Non-pigmented ciliary epithelial cell (primary cell): Measurements from ENCODE around the gene NXN.
"Not testable (repeated sequence)": the region's sequence is repeated elsewhere in the genome, so short reads cannot be mapped to it uniquely, and the experiment has no call there.

Source experiments
- DNase-seq: peaks from one replicate; pipeline ENCODE4 v3.0.0-alpha.2; 2010; ENCODE audit warnings: low read depth

The NXN gene

DNA sequence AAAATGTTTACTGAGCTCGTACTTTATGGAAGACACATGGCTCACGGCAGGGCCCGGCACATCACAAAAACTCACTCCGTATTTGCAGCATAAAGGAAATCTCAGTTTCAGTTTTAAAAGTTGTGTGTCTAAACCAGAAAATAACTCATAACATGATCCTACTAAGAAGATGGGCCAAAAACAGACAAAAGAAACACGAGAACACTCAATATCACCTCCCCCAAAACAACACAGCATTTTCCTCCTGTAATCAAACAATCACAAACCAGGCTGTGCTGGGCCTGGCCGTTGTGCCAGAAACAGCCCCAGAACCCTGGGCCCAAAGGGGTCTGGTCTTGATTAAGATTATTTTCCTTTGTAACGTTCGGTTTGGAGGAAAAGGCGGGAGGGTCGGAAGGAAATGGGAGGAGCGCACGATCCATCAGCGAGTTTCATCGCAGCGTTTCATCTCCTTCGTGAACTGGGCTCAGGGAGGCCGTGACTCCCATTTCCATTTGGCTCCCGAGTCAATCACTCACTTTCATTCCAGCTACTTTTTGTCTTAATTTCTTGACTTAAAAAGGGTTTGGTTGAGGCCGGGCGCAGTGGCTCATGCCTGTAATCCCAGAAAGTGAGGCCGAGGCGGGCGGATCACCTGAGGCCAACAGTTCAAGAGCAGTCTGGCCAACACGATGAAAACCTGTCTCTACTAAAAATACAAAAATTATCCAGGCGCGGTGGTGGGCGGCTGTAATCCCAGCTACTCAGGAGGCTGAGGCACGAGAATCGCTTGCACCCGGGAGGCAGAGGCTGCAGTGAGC, 61.4 kb downstream of the NXN start:
- DNase-seq = no peak

DNA sequence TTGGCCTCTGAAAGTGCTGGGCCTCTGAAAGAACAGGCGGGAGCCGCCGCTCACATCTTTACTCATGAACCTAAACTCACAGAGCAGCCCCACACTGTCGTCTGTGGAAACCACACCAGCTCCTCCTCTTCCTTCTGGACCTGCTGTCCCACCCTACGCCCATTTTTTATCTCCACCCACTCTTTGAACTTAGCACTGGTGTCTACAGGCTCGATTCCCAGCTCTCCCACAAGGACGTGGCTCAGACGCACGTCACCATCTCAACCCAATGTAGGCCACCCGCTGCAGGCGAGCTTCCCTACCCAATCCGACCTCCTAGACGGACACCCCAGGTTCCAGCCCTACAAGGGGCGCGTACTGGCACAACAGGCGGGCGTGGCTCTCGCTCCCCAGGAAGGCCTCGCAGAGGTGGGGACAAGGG, 62.2 kb downstream of the NXN start:
- no peak for DNase-seq

DNA sequence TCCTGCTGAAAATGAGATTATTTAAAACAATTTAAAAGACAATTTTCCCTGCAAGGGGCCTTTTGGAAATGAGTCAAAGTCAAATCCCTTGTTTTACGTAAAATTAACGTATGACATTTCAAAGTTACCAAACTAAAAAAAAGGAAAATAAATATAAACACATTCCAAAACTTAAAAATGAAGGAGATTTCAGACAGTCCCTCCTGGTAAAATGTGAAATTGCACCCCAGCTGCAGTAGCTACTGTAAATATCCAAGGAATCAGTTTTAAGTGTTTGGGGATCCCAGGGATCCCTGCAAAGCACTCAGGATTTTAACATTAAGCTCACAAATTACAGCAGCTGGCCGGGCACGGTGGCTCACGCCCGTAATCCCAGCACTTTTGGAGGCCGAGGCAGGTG, 63.3 kb downstream of the NXN start:
- no peak for DNase-seq

DNA sequence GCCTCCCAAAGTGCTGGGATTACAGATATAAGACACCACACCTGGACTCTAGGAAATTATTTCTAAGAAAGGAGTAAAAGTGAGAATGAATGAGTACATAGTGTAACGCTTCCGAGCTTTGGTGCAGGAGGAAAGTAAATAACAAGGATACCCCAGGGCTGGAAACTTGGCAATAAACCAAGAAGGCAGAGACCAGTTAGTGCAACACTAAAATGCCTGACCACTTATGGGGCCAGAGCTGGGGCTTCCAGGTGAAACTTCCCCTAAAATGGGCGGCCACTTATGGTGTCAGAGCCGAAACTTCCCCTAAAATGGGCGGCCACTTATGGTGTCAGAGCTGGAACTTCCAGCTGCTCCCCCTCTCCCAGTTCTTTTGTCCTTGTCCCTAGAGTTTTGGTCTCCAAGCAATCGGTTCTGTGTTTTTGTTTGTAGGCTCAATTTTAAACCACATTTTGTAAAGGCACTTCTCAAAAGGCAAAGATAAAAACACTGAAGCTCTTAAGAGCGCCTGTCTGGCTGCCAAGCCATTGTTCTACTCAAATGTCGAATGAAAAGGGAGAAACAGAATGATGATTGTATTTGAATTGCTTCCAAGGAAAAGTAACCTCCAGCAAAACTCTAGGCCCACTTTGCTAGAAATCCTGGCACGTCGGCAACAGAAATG, 63.9 kb downstream of the NXN start:
- DNase-seq = no peak

DNA sequence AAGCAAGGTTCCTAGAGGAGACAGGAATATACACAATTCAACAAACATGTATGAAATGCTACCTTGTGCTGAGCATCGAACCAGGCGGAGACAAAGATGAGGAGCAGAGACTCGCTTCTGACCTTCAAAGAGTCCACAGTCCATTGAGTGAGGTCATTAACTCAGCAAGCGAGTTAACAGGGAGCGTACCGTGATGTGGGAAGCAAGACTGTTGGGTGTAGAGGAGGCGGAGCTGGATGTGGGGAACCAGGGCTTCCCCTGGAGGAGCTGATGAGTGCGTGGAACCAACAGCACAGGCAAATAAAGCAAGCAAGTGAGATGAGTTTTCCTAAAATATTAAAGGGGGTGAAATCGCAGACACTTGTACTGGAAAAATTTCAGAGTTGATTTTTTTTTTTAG, 65.0 kb downstream of the NXN start:
- no peak for DNase-seq

DNA sequence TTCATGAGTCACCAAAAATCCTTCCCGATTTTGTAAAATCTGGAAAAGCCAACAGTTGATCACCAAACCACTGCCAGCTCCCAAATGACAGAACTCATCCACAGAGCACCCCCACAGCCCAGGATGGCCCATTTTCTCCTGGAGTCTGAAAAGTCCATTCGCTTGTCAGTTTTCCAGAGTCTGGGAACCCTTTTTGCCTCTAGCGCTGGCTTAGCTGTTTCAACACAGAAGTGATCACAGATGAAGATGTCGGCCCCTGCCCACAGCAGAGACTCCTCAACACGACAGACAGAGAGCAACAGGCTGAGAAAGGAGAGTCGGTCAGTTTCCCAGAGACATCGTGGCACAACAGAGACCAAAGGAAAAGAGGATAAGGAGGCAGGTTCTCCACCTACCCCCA, 66.4 kb downstream of the NXN start:
- no peak for DNase-seq

DNA sequence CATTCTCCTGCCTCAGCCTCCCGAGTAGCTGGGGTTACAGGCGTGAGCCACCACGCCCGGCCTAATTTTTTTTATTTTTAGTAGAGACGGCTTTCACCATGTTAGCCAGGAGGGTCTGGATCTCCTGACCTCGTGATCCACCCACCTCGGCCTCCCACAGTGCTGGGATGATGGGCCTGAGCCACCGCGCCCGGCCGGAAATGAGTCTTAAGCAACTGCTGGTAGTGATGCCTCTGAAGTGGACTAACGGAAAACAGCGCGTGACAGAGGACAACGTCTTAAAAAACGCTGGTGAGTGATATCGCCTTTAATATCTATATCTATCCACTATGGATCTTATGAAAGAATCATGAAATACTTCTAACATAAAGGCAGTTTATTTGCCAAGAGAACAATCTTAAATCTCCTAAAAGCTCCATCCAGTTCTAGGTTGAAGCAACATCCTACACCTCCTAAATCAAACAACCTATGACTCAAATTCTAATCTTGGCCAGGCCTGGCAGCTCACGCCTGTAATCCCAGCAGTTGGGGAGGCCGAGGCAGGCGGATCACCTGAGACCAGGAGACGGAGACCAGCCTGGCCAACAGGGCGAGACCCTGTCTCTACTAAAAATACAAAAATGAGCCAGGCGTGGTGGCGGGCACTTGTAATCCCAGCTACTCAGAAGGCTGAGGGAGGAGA, 69.8 kb downstream of the NXN start:
- no peak for DNase-seq

DNA sequence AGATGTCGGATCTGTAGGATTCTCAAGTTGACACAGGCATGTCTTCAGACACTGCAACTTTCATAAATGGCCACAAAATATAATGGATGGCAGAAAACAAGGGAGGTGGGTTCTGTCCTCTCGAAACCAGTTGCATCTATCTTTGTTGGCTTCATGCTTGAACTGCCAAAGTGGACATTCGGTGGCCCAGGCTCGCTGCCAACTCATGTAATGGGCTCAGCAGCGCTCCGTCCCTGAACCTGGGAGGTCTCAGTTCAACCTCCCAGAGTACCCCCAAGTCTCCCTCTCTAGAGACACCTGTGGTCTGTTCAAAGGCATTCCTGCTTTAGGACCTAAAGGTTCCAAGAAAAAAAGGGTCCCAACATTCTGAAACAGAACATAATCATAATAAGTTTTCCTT, 71.9 kb downstream of the NXN start:
- no peak for DNase-seq

DNA sequence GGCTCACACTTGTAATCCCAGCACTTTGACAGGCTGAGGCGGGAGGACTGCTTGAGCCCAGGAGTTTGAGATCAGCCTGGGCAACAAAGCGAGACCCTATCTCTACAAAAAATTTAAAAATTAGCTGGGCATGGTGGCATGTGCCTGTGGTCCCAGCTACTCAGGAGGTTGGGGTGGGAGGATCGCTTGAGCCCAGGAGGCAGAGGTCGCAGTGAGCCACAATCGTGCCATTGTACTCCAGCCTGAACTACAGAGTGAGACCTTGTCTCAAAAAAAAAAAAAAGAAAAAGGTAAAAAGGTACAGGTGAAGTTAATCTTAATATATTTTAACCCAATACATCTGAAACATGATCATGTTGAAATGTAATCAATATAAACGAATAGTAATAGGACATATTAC, 73.9 kb downstream of the NXN start:
- not testable (repeated sequence) for DNase-seq

DNA sequence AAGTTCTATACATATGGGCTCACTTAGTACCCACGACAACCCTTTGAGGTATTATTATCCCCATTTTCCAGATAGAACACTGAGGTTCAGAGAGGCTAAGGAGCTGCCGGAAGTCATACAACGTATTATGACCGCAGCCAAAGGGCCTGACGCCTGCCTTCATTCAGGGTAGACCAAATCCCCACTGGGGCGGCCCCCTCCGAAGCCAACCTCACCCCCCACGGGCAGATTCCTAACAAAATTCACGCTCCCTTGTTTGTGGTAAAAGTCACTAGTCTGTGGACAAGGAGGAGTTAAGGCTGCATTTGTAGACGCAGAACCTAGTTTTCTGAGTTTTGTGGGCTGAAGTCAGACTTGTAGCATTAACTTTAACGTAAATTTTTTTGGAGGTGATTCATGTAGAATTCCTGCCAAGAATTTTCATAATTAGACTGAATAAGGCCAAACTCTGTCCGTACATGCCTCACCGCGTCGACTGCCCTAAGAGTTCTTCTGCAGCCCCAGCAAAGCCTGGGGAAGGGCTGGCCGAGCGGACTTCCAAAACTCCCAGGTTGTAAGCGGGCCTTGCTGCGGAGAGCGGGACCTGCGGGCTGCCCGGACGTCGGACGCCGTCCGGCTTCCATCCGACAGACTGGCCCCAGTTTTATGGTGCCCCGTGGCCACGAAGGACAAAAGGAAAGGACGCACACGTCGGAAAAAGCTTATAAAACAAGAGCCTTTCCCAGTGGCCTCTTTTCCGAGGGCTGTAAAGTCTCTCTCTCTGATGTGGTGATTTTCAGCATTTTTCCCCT, 75.7 kb downstream of the NXN start:
- peak; percentile 67 for DNase-seq

DNA sequence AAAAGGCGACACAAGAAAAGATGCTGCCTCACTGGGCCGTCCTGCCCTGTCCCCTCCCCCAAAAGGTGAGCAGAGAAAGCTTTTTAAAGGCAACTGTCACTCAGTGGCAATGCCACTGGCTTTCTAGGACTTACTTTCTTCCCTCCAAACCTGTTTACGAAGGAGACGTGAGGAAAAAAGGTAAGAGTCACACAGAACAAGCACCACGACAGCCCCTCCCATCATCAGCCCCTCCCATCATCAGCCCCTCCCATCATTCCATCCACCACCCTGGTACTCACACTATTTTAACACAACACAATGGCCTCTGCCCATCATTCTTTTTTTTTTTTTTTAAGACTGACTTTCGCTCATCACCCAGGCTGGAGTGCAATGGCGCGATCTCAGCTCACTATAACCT, 77.1 kb downstream of the NXN start:
- no peak for DNase-seq

DNA sequence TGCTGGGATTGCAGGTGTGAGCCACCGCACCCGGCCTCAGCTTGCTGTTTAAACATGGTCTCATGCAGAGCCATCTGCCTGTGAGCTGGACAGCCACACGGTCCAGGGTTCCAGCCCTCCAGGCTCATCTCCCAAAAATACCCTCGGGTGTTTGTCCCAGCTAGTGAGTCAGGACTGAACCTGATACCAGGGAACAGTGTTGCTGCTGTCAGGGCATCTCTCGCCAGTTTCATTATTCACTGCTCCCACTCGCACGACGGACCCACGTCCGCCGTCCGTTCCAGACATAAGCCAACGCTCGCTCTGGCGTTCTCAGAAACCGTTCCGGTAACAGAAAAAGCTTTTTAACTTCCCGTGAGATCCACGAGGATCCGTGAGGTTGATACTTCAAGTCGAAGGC, 77.6 kb downstream of the NXN start:
- DNase-seq = no peak

DNA sequence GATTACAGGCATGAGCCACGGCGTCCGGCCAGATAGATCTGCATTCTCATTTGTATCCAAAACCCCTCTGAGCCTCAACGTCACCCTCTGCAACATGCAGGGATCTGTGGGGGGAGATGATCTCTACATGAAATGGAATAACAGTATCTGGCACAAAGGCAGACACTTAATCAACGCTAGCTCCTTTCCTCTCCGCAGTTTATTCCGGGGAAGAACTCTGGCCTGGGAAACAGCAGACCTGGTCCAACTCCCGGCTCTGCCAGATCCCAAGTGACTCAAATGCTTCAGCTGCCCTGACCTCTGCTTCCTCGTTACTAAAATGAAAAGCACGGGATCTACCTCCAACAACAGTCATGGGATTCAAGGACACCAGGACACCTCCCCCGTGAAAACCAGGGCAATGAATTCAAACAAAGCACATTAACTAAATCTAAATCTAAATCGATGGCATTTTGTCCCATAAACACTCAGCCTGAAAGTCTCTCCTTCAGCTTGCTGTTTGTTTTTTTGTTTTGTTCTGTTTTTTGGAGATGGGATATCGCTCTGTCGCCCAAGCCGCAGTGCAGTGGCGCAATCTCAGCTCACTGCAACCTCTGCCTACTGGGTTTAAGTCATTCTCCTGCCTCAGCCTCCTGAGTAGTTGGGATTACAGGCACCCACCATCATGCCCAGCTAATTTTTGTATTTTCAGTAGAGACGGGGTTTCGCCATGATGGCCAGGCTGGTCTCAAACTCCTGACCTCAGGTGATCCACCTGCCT, 78.2 kb downstream of the NXN start:
- no peak for DNase-seq

DNA sequence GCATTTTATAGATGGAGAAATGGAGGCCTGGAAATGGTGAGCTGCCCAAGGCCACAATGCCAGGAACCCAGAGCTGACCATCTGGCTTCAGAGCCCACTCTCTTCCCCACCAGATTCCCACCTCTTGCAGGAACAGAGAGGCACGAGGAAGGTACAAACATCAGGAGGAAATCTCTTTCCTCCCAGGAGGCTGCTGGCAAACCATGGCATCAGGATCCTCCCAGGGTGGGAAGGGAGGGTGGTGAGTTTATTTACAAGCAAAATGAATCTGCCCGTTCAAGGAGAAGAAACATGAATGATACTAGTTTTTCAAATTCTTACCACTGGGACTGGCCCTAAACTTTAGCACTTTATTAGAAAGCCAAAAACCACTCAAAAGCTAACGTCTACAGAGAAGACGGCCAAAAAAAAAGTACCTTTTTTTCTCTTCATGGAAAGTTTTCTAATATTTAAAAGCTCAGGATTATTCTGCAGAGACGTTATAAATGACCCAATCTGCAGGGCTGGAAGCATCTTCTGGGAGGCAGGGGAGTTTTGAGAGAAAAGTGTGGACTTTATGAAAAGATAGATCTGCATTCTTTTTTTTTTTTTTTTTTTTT, 79.1 kb downstream of the NXN start:
- no peak for DNase-seq

DNA sequence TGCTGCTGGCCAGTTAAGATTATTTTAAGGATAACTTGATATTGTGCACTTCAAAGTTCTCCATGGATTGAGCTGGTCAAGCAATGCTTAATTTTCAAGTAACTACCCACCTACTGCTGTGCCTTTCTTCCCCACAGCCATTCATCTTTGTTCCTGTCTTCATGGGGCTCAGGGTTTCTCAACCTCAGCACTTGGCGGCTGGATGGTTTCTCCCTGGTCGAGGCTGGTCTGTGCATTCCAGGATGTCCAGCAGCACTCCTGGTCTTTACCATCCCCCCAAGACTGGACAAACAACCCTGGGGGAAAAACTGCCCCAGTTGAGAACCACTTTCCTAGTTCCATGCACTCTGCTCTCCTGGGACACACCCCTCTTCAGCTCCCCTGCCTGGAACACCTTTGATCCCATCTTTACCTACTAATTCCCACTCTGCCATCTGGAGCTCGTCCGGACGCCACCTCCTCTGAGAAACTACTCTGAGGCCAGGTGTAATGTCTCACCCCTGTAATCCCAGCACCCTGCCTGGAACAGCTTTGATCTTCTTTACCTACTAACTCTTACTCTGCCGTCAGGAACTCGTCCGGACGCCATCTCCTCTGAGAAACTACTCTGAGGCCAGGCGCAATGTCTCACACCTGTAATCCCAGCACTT, 81.5 kb downstream of the NXN start:
- DNase-seq = no peak

DNA sequence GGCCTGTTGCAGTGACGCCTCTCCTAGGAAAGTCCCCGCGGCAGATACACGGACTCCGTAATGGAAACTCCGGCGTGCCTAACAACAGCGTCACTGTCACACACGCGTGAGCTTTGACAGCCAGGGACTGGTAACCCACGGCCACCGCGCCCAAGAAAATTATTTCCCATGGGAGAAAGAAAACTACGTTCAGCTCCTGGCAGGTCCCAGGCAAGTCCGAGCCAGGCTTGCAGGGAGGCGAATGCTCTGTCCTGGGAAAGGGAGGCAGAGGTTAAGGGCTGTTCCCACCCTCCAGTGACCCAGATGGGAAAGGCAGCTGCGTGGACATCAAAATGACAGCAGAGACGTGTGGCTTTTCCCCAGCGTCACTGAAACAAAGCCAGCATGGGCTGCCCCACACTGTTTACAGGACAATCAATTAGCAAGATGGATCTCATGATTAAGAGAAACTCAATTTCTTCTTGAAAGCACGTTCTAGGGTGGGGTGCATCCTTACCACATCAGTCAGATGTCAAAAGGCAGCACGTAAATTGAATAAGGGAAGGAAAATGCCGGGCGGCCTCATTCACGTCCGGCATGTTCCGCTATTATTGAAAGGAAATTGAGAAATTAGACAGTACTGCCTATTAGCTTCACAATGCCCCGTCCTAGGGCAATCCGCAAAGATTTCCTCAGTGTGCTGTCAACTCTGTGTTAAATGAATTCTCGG, 82.5 kb downstream of the NXN start:
- no peak for DNase-seq

DNA sequence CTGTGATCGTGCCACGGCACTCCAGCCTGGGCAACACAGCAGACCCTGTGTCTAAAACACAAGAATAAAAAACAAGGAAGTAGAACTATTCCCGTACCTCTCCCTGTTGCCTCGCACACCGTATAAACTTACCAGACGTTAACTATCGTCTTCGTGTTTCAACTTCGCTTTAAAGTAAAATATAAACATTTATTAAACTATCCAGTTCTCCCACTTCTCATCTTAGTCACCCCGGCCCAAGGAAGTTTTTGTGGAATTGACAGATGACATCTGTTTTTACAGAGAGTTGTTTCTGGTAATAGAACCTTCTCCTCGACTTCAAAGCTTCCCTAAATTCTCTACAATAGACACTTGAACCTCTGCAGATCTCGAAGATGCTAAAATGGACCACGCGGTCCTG, 83.1 kb downstream of the NXN start:
- no peak for DNase-seq

DNA sequence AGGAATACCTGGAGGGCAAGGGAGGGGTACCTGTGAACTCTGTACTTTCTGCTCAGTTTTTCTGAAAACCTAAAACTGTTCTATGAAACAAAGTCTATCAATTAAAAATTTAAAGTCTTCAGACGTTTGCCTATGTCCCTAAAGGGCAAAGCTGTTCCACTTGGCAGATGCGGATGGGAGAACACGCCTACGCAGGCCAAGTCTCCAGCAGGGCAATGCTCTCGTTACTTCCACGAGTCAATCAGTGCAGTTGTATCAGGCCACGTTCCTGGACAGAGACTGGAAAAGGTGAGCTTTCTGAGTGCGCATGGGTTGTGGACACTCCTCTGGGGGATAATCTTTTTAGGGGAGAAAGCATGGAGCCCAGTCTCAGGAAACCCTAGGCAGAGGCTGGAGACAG, 86.6 kb downstream of the NXN start:
- no peak for DNase-seq

DNA sequence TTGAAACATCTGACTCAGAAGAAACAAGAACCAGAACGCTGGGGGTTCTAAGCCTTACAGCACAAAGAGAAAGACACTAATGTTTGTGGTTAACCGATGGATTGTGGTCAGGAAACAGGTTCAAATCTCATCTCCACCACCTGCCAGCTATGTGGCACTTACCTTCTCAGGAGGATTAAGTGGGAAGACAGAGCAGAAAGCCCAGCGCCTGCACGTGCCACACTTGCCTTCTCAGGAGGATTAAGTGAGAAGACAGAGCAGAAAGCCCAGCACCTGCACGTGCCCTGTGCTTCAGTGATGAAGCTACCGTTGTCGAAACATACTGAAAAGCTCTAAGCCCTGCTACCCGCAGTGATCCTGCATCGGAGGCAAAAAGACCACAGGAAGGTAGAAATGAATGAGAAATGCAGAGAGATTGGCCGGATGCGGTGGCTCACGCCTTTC, 90.6 kb downstream of the NXN start:
- no peak for DNase-seq
